ENCODE results near the gene UNC93B1. TPM values are rescaled to one million over a fixed set of nuclear protein-coding genes. Genes with fewer than 3 reads are reported as not detected.
A peak's percentile ranks its signal among the peaks of the same experiment; 100 is the strongest.

UNC93B1 gene
- total and polyA plus RNA-seq, 2 of the 13 experiments (the other 11 are each of a cell fraction or from before 2014, with no cell fraction given): 8.8 to 18.9 TPM

- no peak for TF ChIP-seq MED8 (CRISPR knock-in tag; IDR thresholded peaks at IDR 0.05; ENCODE audit: insufficient replicate concordance)
- no peak for TF ChIP-seq ZNF816 (CRISPR knock-in tag; IDR thresholded peaks at IDR 0.05; ENCODE audit: borderline replicate concordance)
- peak; percentile 68; the same call in 1 of the 2 replicates for TF ChIP-seq ZNF687 (CRISPR knock-in tag; IDR thresholded peaks at IDR 0.05)
- no peak for TF ChIP-seq HIVEP1 (CRISPR knock-in tag; IDR thresholded peaks at IDR 0.05)
- 0 out of 2 replicates have a peak, but pooled peaks have one; percentile 43 for TF ChIP-seq ZFP82 (CRISPR knock-in tag; IDR thresholded peaks at IDR 0.05; ENCODE audit: borderline replicate concordance)
- TF ChIP-seq PRPF4 (IDR thresholded peaks at IDR 0.05; ENCODE audit: low read depth, low read length, poor library complexity, severe bottlenecking): no peak
- peak; percentile 76 for TF ChIP-seq ERF (CRISPR knock-in tag; IDR thresholded peaks at IDR 0.05)
- peak; percentile 14; the same call in 1 of the 2 replicates for TF ChIP-seq RAD21 (CRISPR knock-in tag; IDR thresholded peaks at IDR 0.05)
- TF ChIP-seq HNRNPL (IDR thresholded peaks at IDR 0.05; ENCODE audit: low read depth, low read length): no peak
- no peak for TF ChIP-seq ELK4 (CRISPR knock-in tag; IDR thresholded peaks at IDR 0.05; ENCODE audit: borderline replicate concordance)
- no peak for TF ChIP-seq ZNF30 (CRISPR knock-in tag; IDR thresholded peaks at IDR 0.05)
- TF ChIP-seq LCORL (IDR thresholded peaks at IDR 0.05): no peak
- TF ChIP-seq LCORL (CRISPR knock-in tag; IDR thresholded peaks at IDR 0.05): no peak
- no peak for TF ChIP-seq CTCF (CRISPR knock-in tag; IDR thresholded peaks at IDR 0.05)
- no peak for TF ChIP-seq MNT (IDR thresholded peaks at IDR 0.05)
- TF ChIP-seq RBM22 (optimal IDR thresholded peaks at IDR 0.05; ENCODE audit: low read length): no peak
Measured at GRCh38 chr11:68038718-68039525, 35.0 kb upstream of the UNC93B1 start, which contains the start of gene TCIRG1 (continued).
